GM12878 (cell line): Measurements from ENCODE around the gene CHD5. TPM values are rescaled to one million over a fixed set of nuclear protein-coding genes. Genes with fewer than 3 reads are reported as not detected.

Experiments used
- ATAC-seq: fragments of 200-7000 bp; cut with Tn5 transposase; 3 replicates; pipeline ENCODE4 v1.9.1; 2020; ENCODE audit warnings: mild to moderate bottlenecking, moderate library complexity
- BruUV-seq: library from RNA; stranded (reverse); fragments of 400-500 nt; replicated peaks from 2 replicates; lab custom pipeline; 2021; lab: Mats Ljungman, UMichigan
- CTCF ChIA-PET: fragments of 300-600 bp; sonication (Branson Sonifier 250); formaldehyde crosslinking; extraction: SDS; loops from one replicate; lab custom pipeline; 2021; ENCODE audit warnings: inconsistent platforms; lab: Yijun Ruan, JAX
- POLR2A ChIA-PET: fragments of 350-600 bp; formaldehyde crosslinking; extraction: SDS; loops from one replicate; lab custom pipeline; 2021; ENCODE audit warnings: inconsistent platforms; lab: Charles Lee
- RAD21 ChIA-PET: fragments of 300-600 bp; sonication (Branson Sonifier 250); formaldehyde crosslinking; loops from one replicate; lab custom pipeline; 2023; ENCODE audit warnings: antibody characterized with exemption; ENCODE audit not compliant: unreplicated experiment; lab: Charles Lee
- SMC1A ChIA-PET: fragments of 300-600 bp; sonication (Branson Sonifier 250); formaldehyde crosslinking; loops from one replicate; lab custom pipeline; 2023; ENCODE audit not compliant: unreplicated experiment, uncharacterized antibody; lab: Charles Lee
- DNase-seq: peaks from one replicate; pipeline ENCODE4 v3.0.0-alpha.2; 2011; ENCODE audit warnings: low read depth, low spot score
- FAIRE-seq: peaks from 3 replicates; lab custom pipeline; 2011; peaks lifted over from hg19 to GRCh38; lab: Jason Lieb, UNC
- H2AFZ ChIP-seq: 2 replicates; pipeline ENCODE4 v1.6.0; 2011; ENCODE audit warnings: low read depth, low read length, control low read depth; ENCODE audit not compliant: control insufficient read depth
- H3K27ac ChIP-seq: 2 replicates; pipeline ENCODE4 v1.5.1; 2011; ENCODE audit warnings: control low read depth; ENCODE audit not compliant: control insufficient read depth, insufficient read depth
- H3K27me3 ChIP-seq, 2 experiments: replicated peaks in 1 of 2; 2 replicates each; pipeline versions ENCODE4 v1.6.0 to v1.6.1; 2011; ENCODE audit warnings: low read length in 1 of 2; ENCODE audit not compliant: control insufficient read depth in 2 of 2, insufficient read depth in 2 of 2
- H3K36me3 ChIP-seq, 2 experiments: 2 replicates each; pipeline ENCODE4 v1.5.1; 2011; ENCODE audit warnings: low read length in 1 of 2; ENCODE audit not compliant: control insufficient read depth in 2 of 2, insufficient read depth in 2 of 2
- H3K4me1 ChIP-seq: 2 replicates; pipeline ENCODE4 v1.6.1; 2011; ENCODE audit warnings: mild to moderate bottlenecking, low read length, moderate library complexity, mixed read lengths; ENCODE audit not compliant: control insufficient read depth, insufficient read depth
- H3K4me2 ChIP-seq: 2 replicates; pipeline ENCODE4 v1.6.0; 2011; ENCODE audit warnings: control low read depth; ENCODE audit not compliant: control insufficient read depth, insufficient read depth
- H3K4me3 ChIP-seq: fragments of 200-600 bp; sonication (generic); 2 replicates; pipeline ENCODE4 v1.5.1; 2016
- H3K79me2 ChIP-seq: 2 replicates; pipeline ENCODE4 v1.6.0; 2011; ENCODE audit warnings: low read length; ENCODE audit not compliant: control insufficient read depth, insufficient read depth
- H3K9ac ChIP-seq: 2 replicates; pipeline ENCODE4 v1.8.0; 2011; ENCODE audit warnings: low read length, control low read depth, mixed read lengths; ENCODE audit not compliant: control insufficient read depth, insufficient read depth
- H3K9me3 ChIP-seq: replicated peaks from 3 replicates; pipeline ENCODE4 v1.5.1; 2011; ENCODE audit warnings: mild to moderate bottlenecking, low read length; ENCODE audit not compliant: control insufficient read depth, insufficient read depth
- H4K20me1 ChIP-seq: 2 replicates; pipeline ENCODE4 v1.6.0; 2011; ENCODE audit not compliant: control insufficient read depth, insufficient read depth
- BHLHE40 ChIP-seq, 2 experiments: fragments of 450-650 bp in 1 of 2; IDR thresholded peaks; 2 replicates each; pipeline ENCODE4 v1.6.1; 2011 to 2017; ENCODE audit warnings: low read depth in 2 of 2, borderline replicate concordance in 1 of 2, improper control_type of control experiment in 1 of 2, low read length in 1 of 2, mild to moderate bottlenecking in 1 of 2
- IRF4 ChIP-seq: IDR thresholded peaks from 2 replicates; pipeline ENCODE4 v1.6.1; 2011; ENCODE audit warnings: low read depth, low read length
- MEF2B ChIP-seq: fragments of 450-650 bp; IDR thresholded peaks from 2 replicates; pipeline ENCODE4 v1.6.1; 2018; ENCODE audit warnings: mild to moderate bottlenecking, moderate library complexity; ENCODE audit not compliant: partially characterized antibody, poor library complexity, severe bottlenecking
- NFYA ChIP-seq: IDR thresholded peaks from 2 replicates; pipeline ENCODE4 v1.6.1; 2011; ENCODE audit warnings: low read depth, mild to moderate bottlenecking, low read length, improper control_type of control experiment, borderline replicate concordance
- RAD21 ChIP-seq: IDR thresholded peaks from 2 replicates; pipeline ENCODE4 v1.6.1; 2011; ENCODE audit warnings: mild to moderate bottlenecking, low read depth, low read length, moderate library complexity; ENCODE audit not compliant: insufficient read depth
- RAD51 ChIP-seq: fragments of 450-650 bp; IDR thresholded peaks from 2 replicates; pipeline ENCODE4 v1.6.1; 2016; ENCODE audit warnings: moderate library complexity, mild to moderate bottlenecking, inconsistent platforms
- REST ChIP-seq: IDR thresholded peaks from 2 replicates; pipeline ENCODE4 v1.6.1; 2012; ENCODE audit warnings: mild to moderate bottlenecking, low read depth, low read length
- SMC3 ChIP-seq: IDR thresholded peaks from 2 replicates; pipeline ENCODE4 v1.6.1; 2011; ENCODE audit warnings: low read length, improper control_type of control experiment, borderline replicate concordance
- WRNIP1 ChIP-seq: IDR thresholded peaks from 2 replicates; pipeline ENCODE4 v1.6.1; 2011; ENCODE audit warnings: low read depth, low read length, improper control_type of control experiment, borderline replicate concordance
- WGBS: methylation state at CpG from one replicate; pipeline ENCODE4 v1.1.6; 2016; ENCODE audit warnings: low lambda C conversion rate; ENCODE audit not compliant: insufficient replicate concordance, insufficient coverage; ENCODE audit errors: missing lambda C conversion rate; 5-methylcytosine and 5-hydroxymethylcytosine counted together
- in situ Hi-C: fragments of 300-500 bp; cut with MboI; formaldehyde crosslinking; loops from 9 replicates; pipeline ENCODE4 v1.14.3; 2018; ENCODE audit warnings: mixed read lengths
- intact Hi-C: fragments of 100-400 bp; cut with micrococcal nuclease; formaldehyde crosslinking; loops from one replicate; pipeline ENCODE4 v1.14.2; 2022; ENCODE audit not compliant: unreplicated experiment
- polyA plus RNA-seq, 11 experiments: library from polyadenylated mRNA; depleted of rRNA in 4 of 11; unstranded in 6 of 11; stranded (reverse) in 5 of 11; fragments of >200 nt; fragmentation: Nextera tagmentation in 4 of 11; fragmentation: Illumina TruSeq in 1 of 11; extraction: Ambion mirVana in 4 of 11; extraction: Trizol in 1 of 11; gene quantifications; 1 replicate in 1 of 11; 2 replicates in 10 of 11; pipeline versions ENCODE4 v1.2.1 to v1.2.3, GENCODE V29; 2011 to 2016; ENCODE audit warnings: inconsistent platforms in 2 of 11, missing spikeins in 2 of 11, low read depth in 1 of 11
- total RNA-seq, 4 experiments: library from RNA; depleted of rRNA in 3 of 4; stranded (reverse); fragments of >200 nt in 3 of 4; fragmentation: Illumina TruSeq in 1 of 4; extraction: Trizol in 1 of 4; gene quantifications; 2 replicates each; pipeline versions ENCODE4 v1.2.1 to v1.2.3, GENCODE V29; 2013 to 2021
- TF ChIP-seq, protein P1 (sequence below): fragments of 450-650 bp; IDR thresholded peaks from 2 replicates; pipeline ENCODE4 v1.6.1; 2016; ENCODE audit warnings: mild to moderate bottlenecking
- TF ChIP-seq, protein P2 (sequence below): IDR thresholded peaks from 2 replicates; pipeline ENCODE4 v1.6.1; 2012; ENCODE audit warnings: low read length, inconsistent platforms

CHD5 gene
- total and polyA plus RNA-seq, 10 of the 15 experiments (the other 5 are each of a cell fraction or from before 2014, with no cell fraction given) = 0.03 to 0.49 (median 0.13) TPM; not detected in 3

DNA sequence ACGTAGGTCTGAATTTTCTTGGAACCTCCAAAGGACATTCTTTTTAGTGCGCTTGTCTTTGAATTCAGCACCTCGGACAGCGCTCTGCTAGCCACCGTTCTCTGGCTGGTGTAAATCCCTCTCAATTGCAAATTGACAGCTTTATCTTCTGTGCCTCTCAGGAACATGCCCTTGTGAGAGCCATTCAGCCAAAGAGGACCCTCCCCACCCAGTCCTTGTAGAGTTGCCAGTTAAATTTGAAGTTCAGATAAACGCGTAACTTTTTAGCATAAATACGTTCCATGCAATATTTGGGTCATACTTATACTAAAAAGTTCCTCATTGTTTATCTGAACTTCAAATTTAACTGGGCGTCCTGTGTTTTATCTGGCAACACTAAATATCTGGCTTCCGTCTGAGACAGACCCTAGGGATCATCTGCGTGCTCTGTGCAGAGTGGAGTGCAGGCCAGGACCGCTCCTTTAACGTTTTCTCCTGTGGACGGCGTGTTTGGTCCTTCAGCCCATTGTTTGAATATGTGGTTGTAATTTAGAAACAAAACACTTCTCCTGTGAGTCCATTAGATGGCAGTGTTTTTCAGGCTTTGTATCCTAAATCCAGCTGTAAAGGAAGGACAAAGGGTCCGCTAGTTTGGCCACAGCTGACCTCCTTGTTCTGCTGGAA, 127.4 kb downstream of the CHD5 start:
- DNase-seq (no peak), ATAC-seq (peak; percentile 35; the same call in 1 of the 3 replicates), FAIRE-seq (no peak)
- Histone ChIP-seq H3K9ac (no peak overlapping the region), H2AFZ (no peak overlapping the region), H3K27ac (no peak overlapping the region), H3K4me1 (no peaks in the 10 kb centered on the region), H3K27me3 (no peaks in the 10 kb centered on the region), H3K4me2 (no peak overlapping the region), H3K36me3 (peaks cover 8 to 14% of the 10 kb centered on the region in 2 experiments; a peak in 3 of 4 replicates), H4K20me1 (no peaks in the 10 kb centered on the region; the same call in 1 of the 2 replicates), H3K9me3 (no peaks in the 10 kb centered on the region), H3K4me3 (no peak overlapping the region), H3K79me2 (no peaks in the 10 kb centered on the region)
- SMC1A ChIA-PET = no interaction called here
- CTCF ChIA-PET = interaction anchor here (0.5 to 1.4 kb wide), 2 partner anchors 175 to 192 kb away, joined by 4 read pairs; no protein-coding TSS in a partner anchor
- POLR2A ChIA-PET = no interaction called here
- RAD21 ChIA-PET = no interaction called here
- 85% methylated on average over 16 of the region's 16 CpGs for WGBS
- in situ Hi-C loops = no loop called here
- intact Hi-C loops = no loop called here
- no TSS peak for BruUV-seq
- TF ChIP-seq RAD51 = no peak
- no peak for TF ChIP-seq IRF4
- TF ChIP-seq, protein P1, sequence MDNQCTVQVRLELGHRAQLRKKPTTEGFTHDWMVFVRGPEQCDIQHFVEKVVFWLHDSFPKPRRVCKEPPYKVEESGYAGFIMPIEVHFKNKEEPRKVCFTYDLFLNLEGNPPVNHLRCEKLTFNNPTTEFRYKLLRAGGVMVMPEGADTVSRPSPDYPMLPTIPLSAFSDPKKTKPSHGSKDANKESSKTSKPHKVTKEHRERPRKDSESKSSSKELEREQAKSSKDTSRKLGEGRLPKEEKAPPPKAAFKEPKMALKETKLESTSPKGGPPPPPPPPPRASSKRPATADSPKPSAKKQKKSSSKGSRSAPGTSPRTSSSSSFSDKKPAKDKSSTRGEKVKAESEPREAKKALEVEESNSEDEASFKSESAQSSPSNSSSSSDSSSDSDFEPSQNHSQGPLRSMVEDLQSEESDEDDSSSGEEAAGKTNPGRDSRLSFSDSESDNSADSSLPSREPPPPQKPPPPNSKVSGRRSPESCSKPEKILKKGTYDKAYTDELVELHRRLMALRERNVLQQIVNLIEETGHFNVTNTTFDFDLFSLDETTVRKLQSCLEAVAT = no peak
- TF ChIP-seq NFYA = no peak
- no peak for TF ChIP-seq MEF2B
- no peak for TF ChIP-seq BHLHE40 (IDR thresholded peaks at IDR 0.05; ENCODE audit: borderline replicate concordance in 1 of 2, low read depth in 2 of 2, low read length in 1 of 2)
- peak; percentile 93 for TF ChIP-seq REST
- TF ChIP-seq WRNIP1 = no peak
- TF ChIP-seq RAD21 = peak; percentile 47
- 0 out of 2 replicates have a peak, but pooled peaks have one; percentile 8 for TF ChIP-seq SMC3
- TF ChIP-seq, protein P2, sequence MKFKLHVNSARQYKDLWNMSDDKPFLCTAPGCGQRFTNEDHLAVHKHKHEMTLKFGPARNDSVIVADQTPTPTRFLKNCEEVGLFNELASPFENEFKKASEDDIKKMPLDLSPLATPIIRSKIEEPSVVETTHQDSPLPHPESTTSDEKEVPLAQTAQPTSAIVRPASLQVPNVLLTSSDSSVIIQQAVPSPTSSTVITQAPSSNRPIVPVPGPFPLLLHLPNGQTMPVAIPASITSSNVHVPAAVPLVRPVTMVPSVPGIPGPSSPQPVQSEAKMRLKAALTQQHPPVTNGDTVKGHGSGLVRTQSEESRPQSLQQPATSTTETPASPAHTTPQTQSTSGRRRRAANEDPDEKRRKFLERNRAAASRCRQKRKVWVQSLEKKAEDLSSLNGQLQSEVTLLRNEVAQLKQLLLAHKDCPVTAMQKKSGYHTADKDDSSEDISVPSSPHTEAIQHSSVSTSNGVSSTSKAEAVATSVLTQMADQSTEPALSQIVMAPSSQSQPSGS = no peak
